Liver (tissue), 9 donors: ENCODE data around the gene DNAL4. TPM values are rescaled to one million over a fixed set of nuclear protein-coding genes. Genes with fewer than 3 reads are reported as not detected.

Experiments used
- DNase-seq: peaks from one replicate; pipeline ENCODE4 v3.0.0-alpha.2; 2017; ENCODE audit warnings: low spot score
- H3K27ac ChIP-seq, 2 donors: one replicate each; pipeline ENCODE4 v1.7.0; 2013; ENCODE audit warnings: inconsistent platforms in 2 of 2, low read length in 2 of 2, control low read depth in 1 of 2, low read depth in 1 of 2, mild to moderate bottlenecking in 1 of 2
- H3K27me3 ChIP-seq, 4 donors: one replicate each; pipeline versions ENCODE4 v1.6.1 to v1.7.0; 2013; ENCODE audit warnings: low read length in 3 of 4, inconsistent platforms in 1 of 4, mild to moderate bottlenecking in 1 of 4, moderate library complexity in 1 of 4; ENCODE audit not compliant: control insufficient read depth in 4 of 4, insufficient read depth in 4 of 4
- H3K36me3 ChIP-seq, 4 donors: one replicate each; pipeline versions ENCODE4 v1.6.1 to v1.7.0; 2013; ENCODE audit warnings: low read length in 3 of 4, mild to moderate bottlenecking in 3 of 4, low read depth in 1 of 4, moderate library complexity in 1 of 4; ENCODE audit not compliant: control insufficient read depth in 4 of 4, insufficient read depth in 3 of 4
- H3K4me1 ChIP-seq, 4 donors: one replicate each; pipeline versions ENCODE4 v1.6.1 to v1.7.0; 2013; ENCODE audit warnings: low read length in 3 of 4, mild to moderate bottlenecking in 3 of 4, moderate library complexity in 1 of 4; ENCODE audit not compliant: control insufficient read depth in 4 of 4, insufficient read depth in 4 of 4
- H3K4me3 ChIP-seq, 3 donors: one replicate each; pipeline versions ENCODE4 v1.6.1 to v1.7.0; 2013; ENCODE audit warnings: low read length in 3 of 3, control low read depth in 1 of 3, low read depth in 1 of 3, mild to moderate bottlenecking in 1 of 3
- H3K9ac ChIP-seq, 2 donors: one replicate each; pipeline ENCODE4 v1.7.0; 2013; ENCODE audit warnings: low read length in 2 of 2, mild to moderate bottlenecking in 2 of 2, moderate library complexity in 2 of 2, control low read depth in 1 of 2, low read depth in 1 of 2
- H3K9me3 ChIP-seq, 4 donors: one replicate each; pipeline versions ENCODE4 v1.6.1 to v1.7.0; 2013; ENCODE audit warnings: low read length in 3 of 4; ENCODE audit not compliant: control insufficient read depth in 4 of 4
- EGR1 ChIP-seq, 2 donors: IDR thresholded peaks; 2 replicates each; pipeline ENCODE4 v1.6.1; 2016 to 2018; ENCODE audit warnings: antibody characterized with exemption in 2 of 2, low read depth in 2 of 2
- FOXA1 ChIP-seq: IDR thresholded peaks from 2 replicates; pipeline ENCODE4 v1.6.1; 2016; ENCODE audit warnings: antibody characterized with exemption
- FOXA2 ChIP-seq: IDR thresholded peaks from 2 replicates; pipeline ENCODE4 v1.6.1; 2016; ENCODE audit warnings: antibody characterized with exemption
- GABPA ChIP-seq, 2 donors: IDR thresholded peaks in 1 of 2; conservative IDR thresholded peaks in 1 of 2; 2 replicates each; pipeline ENCODE4 v1.6.1; 2016; ENCODE audit warnings: antibody characterized with exemption in 2 of 2, mild to moderate bottlenecking in 1 of 2, moderate library complexity in 1 of 2
- HNF4A ChIP-seq, 2 donors: conservative IDR thresholded peaks; 2 replicates each; pipeline ENCODE4 v1.6.1; 2016; ENCODE audit warnings: antibody characterized with exemption in 2 of 2, mild to moderate bottlenecking in 2 of 2
- HNF4G ChIP-seq: IDR thresholded peaks from 2 replicates; pipeline ENCODE4 v1.6.1; 2016; ENCODE audit warnings: antibody characterized with exemption
- JUND ChIP-seq, 2 donors: IDR thresholded peaks; 2 replicates each; pipeline ENCODE4 v1.6.1; 2016; ENCODE audit warnings: antibody characterized with exemption in 2 of 2
- NR2F2 ChIP-seq: IDR thresholded peaks from 2 replicates; pipeline ENCODE4 v1.6.1; 2016; ENCODE audit warnings: antibody characterized with exemption
- RAD21 ChIP-seq, 2 donors: IDR thresholded peaks; 2 replicates each; pipeline ENCODE4 v1.6.1; 2016; ENCODE audit warnings: antibody characterized with exemption in 2 of 2, mild to moderate bottlenecking in 2 of 2
- RXRA ChIP-seq, 2 donors: IDR thresholded peaks; 2 replicates each; pipeline ENCODE4 v1.6.1; 2017 to 2018; ENCODE audit warnings: antibody characterized with exemption in 2 of 2, mild to moderate bottlenecking in 1 of 2
- SP1 ChIP-seq: IDR thresholded peaks from 2 replicates; pipeline ENCODE4 v1.6.1; 2018; ENCODE audit warnings: antibody characterized with exemption, mild to moderate bottlenecking
- TAF1 ChIP-seq: conservative IDR thresholded peaks from 2 replicates; pipeline ENCODE4 v1.6.1; 2016; ENCODE audit warnings: antibody characterized with exemption, mild to moderate bottlenecking
- YY1 ChIP-seq: IDR thresholded peaks from 2 replicates; pipeline ENCODE4 v1.6.1; 2016; ENCODE audit warnings: antibody characterized with exemption, mild to moderate bottlenecking
- WGBS: extraction: QIAGEN DNeasy Blood & Tissue Kit; methylation state at CpG from one replicate; pipeline ENCODE4 v1.1.7; 2013; 5-methylcytosine and 5-hydroxymethylcytosine counted together
- polyA plus RNA-seq, 2 donors: library from polyadenylated mRNA; stranded (reverse) in 1 of 2; unstranded in 1 of 2; fragments of 200-250 nt in 1 of 2; fragments of >200 nt in 1 of 2; fragmentation: Nextera tagmentation in 1 of 2; extraction: Ambion mirVana in 1 of 2; gene quantifications; one replicate each; pipeline versions ENCODE4 v1.2.1 to v1.2.3, GENCODE V29; 2013 to 2015
- total RNA-seq, 2 donors: library from RNA; depleted of rRNA; stranded (reverse); fragments of >200 nt; gene quantifications; one replicate each; pipeline ENCODE4 v1.2.3, GENCODE V29; 2014
- TF ChIP-seq, protein P1 (sequence below): fragments of 150-350 bp; IDR thresholded peaks from 2 replicates; pipeline ENCODE4 v1.5.1; 2017; ENCODE audit warnings: improper control_type of control experiment, low read depth, low read length; ENCODE audit not compliant: missing input control
- TF ChIP-seq, protein P2 (sequence below): IDR thresholded peaks from 2 replicates; pipeline ENCODE4 v1.6.1; 2016; ENCODE audit warnings: antibody characterized with exemption
- TF ChIP-seq, protein P3 (sequence below): IDR thresholded peaks from 2 replicates; pipeline ENCODE4 v1.6.1; 2016; ENCODE audit warnings: antibody characterized with exemption, mild to moderate bottlenecking
- TF ChIP-seq, protein P4 (sequence below): IDR thresholded peaks from 2 replicates; pipeline ENCODE4 v1.6.1; 2016; ENCODE audit warnings: antibody characterized with exemption
- donor health status: healthy.
- donor health status: healthy.
- donor health status: healthy.
- donor health status: healthy.
- donor health status: healthy.

DNAL4 gene
- total and polyA plus RNA-seq, 4 donors: 4.0 to 5.6 (median 4.9) TPM

GRCh38 chr22:38741576-38741975 is 52.4 kb downstream of the DNAL4 start (continued):
- TF ChIP-seq, protein P1, sequence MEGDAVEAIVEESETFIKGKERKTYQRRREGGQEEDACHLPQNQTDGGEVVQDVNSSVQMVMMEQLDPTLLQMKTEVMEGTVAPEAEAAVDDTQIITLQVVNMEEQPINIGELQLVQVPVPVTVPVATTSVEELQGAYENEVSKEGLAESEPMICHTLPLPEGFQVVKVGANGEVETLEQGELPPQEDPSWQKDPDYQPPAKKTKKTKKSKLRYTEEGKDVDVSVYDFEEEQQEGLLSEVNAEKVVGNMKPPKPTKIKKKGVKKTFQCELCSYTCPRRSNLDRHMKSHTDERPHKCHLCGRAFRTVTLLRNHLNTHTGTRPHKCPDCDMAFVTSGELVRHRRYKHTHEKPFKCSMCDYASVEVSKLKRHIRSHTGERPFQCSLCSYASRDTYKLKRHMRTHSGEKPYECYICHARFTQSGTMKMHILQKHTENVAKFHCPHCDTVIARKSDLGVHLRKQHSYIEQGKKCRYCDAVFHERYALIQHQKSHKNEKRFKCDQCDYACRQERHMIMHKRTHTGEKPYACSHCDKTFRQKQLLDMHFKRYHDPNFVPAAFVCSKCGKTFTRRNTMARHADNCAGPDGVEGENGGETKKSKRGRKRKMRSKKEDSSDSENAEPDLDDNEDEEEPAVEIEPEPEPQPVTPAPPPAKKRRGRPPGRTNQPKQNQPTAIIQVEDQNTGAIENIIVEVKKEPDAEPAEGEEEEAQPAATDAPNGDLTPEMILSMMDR: no peak
- TF ChIP-seq RXRA (IDR thresholded peaks at IDR 0.05) (no peak), YY1 (no peak), FOXA2 (no peak)
- TF ChIP-seq, protein P2, sequence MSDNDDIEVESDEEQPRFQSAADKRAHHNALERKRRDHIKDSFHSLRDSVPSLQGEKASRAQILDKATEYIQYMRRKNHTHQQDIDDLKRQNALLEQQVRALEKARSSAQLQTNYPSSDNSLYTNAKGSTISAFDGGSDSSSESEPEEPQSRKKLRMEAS: no peak

- Histone ChIP-seq H3K9ac (no peak overlapping the region), H3K9me3 (no peaks in the 10 kb centered on the region), H3K4me1 (peaks cover 5 to 18% (median 13%) of the 10 kb centered on the region in 4 donors), H3K27ac (no peak overlapping the region), H3K36me3 (peaks cover 48 to 98% (median 73%) of the 10 kb centered on the region in 4 donors), H3K27me3 (no peaks in the 10 kb centered on the region), H3K4me3 (no peak overlapping the region)
- no peak for DNase-seq
- WGBS: 93% methylated on average over 9 of the region's 9 CpGs
- TF ChIP-seq EGR1 (IDR thresholded peaks at IDR 0.05; ENCODE audit: low read depth in 2 of 2) (no peak), RXRA (IDR thresholded peaks at IDR 0.05) (no peak), HNF4G (no peak), HNF4A (conservative IDR thresholded peaks at IDR 0.05) (no peak), NR2F2 (no peak), FOXA2 (no peak), GABPA (IDR thresholded peaks at IDR 0.05 in 1 of 2, conservative IDR thresholded peaks at IDR 0.05 in 1 of 2) (no peak), TAF1 (no peak), FOXA1 (no peak), SP1 (no peak), JUND (IDR thresholded peaks at IDR 0.05) (no peak)
- TF ChIP-seq, protein P2: no peak
- TF ChIP-seq, protein P3, sequence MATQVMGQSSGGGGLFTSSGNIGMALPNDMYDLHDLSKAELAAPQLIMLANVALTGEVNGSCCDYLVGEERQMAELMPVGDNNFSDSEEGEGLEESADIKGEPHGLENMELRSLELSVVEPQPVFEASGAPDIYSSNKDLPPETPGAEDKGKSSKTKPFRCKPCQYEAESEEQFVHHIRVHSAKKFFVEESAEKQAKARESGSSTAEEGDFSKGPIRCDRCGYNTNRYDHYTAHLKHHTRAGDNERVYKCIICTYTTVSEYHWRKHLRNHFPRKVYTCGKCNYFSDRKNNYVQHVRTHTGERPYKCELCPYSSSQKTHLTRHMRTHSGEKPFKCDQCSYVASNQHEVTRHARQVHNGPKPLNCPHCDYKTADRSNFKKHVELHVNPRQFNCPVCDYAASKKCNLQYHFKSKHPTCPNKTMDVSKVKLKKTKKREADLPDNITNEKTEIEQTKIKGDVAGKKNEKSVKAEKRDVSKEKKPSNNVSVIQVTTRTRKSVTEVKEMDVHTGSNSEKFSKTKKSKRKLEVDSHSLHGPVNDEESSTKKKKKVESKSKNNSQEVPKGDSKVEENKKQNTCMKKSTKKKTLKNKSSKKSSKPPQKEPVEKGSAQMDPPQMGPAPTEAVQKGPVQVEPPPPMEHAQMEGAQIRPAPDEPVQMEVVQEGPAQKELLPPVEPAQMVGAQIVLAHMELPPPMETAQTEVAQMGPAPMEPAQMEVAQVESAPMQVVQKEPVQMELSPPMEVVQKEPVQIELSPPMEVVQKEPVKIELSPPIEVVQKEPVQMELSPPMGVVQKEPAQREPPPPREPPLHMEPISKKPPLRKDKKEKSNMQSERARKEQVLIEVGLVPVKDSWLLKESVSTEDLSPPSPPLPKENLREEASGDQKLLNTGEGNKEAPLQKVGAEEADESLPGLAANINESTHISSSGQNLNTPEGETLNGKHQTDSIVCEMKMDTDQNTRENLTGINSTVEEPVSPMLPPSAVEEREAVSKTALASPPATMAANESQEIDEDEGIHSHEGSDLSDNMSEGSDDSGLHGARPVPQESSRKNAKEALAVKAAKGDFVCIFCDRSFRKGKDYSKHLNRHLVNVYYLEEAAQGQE: no peak
Measured at GRCh38 chr22:38741166-38741565, 52.8 kb downstream of the DNAL4 start.

- Histone ChIP-seq H3K9ac (no peak overlapping the region), H3K27ac (no peak overlapping the region), H3K4me1 (peaks cover 7 to 21% (median 16%) of the 10 kb centered on the region in 4 donors), H3K9me3 (no peaks in the 10 kb centered on the region), H3K36me3 (peaks cover 51 to 98% (median 73%) of the 10 kb centered on the region in 4 donors), H3K27me3 (no peaks in the 10 kb centered on the region), H3K4me3 (no peak overlapping the region)
- no peak for DNase-seq
- TF ChIP-seq, protein P2: no peak
- TF ChIP-seq YY1: no peak
- TF ChIP-seq EGR1 (IDR thresholded peaks at IDR 0.05; ENCODE audit: low read depth in 2 of 2): no peak
- no peak for TF ChIP-seq SP1
- TF ChIP-seq RXRA (IDR thresholded peaks at IDR 0.05): no peak
- no peak for TF ChIP-seq NR2F2
- no peak for TF ChIP-seq JUND (IDR thresholded peaks at IDR 0.05)
- TF ChIP-seq RAD21 (IDR thresholded peaks at IDR 0.05): no peak
- no peak for TF ChIP-seq FOXA1
- TF ChIP-seq, protein P3: no peak
- no peak for TF ChIP-seq GABPA (IDR thresholded peaks at IDR 0.05 in 1 of 2, conservative IDR thresholded peaks at IDR 0.05 in 1 of 2)
- TF ChIP-seq, protein P4, sequence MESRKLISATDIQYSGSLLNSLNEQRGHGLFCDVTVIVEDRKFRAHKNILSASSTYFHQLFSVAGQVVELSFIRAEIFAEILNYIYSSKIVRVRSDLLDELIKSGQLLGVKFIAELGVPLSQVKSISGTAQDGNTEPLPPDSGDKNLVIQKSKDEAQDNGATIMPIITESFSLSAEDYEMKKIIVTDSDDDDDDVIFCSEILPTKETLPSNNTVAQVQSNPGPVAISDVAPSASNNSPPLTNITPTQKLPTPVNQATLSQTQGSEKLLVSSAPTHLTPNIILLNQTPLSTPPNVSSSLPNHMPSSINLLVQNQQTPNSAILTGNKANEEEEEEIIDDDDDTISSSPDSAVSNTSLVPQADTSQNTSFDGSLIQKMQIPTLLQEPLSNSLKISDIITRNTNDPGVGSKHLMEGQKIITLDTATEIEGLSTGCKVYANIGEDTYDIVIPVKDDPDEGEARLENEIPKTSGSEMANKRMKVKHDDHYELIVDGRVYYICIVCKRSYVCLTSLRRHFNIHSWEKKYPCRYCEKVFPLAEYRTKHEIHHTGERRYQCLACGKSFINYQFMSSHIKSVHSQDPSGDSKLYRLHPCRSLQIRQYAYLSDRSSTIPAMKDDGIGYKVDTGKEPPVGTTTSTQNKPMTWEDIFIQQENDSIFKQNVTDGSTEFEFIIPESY: no peak
- TF ChIP-seq TAF1: no peak
- WGBS: 83% methylated on average over 8 of the region's 8 CpGs
Measured at GRCh38 chr22:38740754-38741153, 53.2 kb downstream of the DNAL4 start.
